Endodermal cell (in vitro differentiated cells): ENCODE measurements around the gene CCDC170. TPM values are rescaled to one million over a fixed set of nuclear protein-coding genes. Genes with fewer than 3 reads are reported as not detected.

Experiments used
- DNase-seq: peaks from one replicate; pipeline ENCODE4 v3.0.0-alpha.2; 2017
- H3K27ac ChIP-seq: 2 replicates; pipeline ENCODE4 v1.5.1; 2013; ENCODE audit warnings: mild to moderate bottlenecking, low read depth, low read length, moderate library complexity
- H3K27me3 ChIP-seq: 2 replicates; pipeline ENCODE4 v1.6.1; 2013; ENCODE audit warnings: mild to moderate bottlenecking, low read length, moderate library complexity; ENCODE audit not compliant: insufficient read depth, control insufficient read depth, poor library complexity, severe bottlenecking
- H3K36me3 ChIP-seq: 2 replicates; pipeline ENCODE4 v1.7.0; 2013; ENCODE audit warnings: mild to moderate bottlenecking, low read length, moderate library complexity; ENCODE audit not compliant: control insufficient read depth, insufficient read depth
- H3K4me1 ChIP-seq: one replicate; pipeline ENCODE4 v1.7.0; 2013; ENCODE audit warnings: low read length; ENCODE audit not compliant: control insufficient read depth, insufficient read depth
- H3K4me3 ChIP-seq: 2 replicates; pipeline ENCODE4 v1.5.1; 2013; ENCODE audit warnings: mild to moderate bottlenecking, low read length, moderate library complexity
- H3K9ac ChIP-seq: 2 replicates; pipeline ENCODE4 v1.6.1; 2013; ENCODE audit warnings: mild to moderate bottlenecking, low read length, moderate library complexity; ENCODE audit not compliant: poor library complexity, severe bottlenecking; ENCODE audit errors: extremely low read depth
- H3K9me3 ChIP-seq: 2 replicates; pipeline ENCODE4 v1.6.1; 2013; ENCODE audit warnings: mild to moderate bottlenecking, low read length, moderate library complexity; ENCODE audit not compliant: control insufficient read depth
- H3K27ac Mint-ChIP-seq: 2 replicates; pipeline ENCODE4 v1.8.0; 2020; ENCODE audit warnings: mixed read lengths
- H3K27me3 Mint-ChIP-seq: 2 replicates; pipeline ENCODE4 v1.8.0; 2021; ENCODE audit warnings: mild to moderate bottlenecking, mixed read lengths; ENCODE audit not compliant: insufficient read depth
- H3K36me3 Mint-ChIP-seq: 2 replicates; pipeline ENCODE4 v1.8.0; 2020; ENCODE audit warnings: low read depth, mixed read lengths
- H3K4me1 Mint-ChIP-seq: 2 replicates; pipeline ENCODE4 v1.8.0; 2020; ENCODE audit warnings: mixed read lengths
- H3K4me3 Mint-ChIP-seq: 2 replicates; pipeline ENCODE4 v1.8.0; 2020; ENCODE audit warnings: mild to moderate bottlenecking, moderate library complexity, mixed read lengths
- H3K9me3 Mint-ChIP-seq: 2 replicates; pipeline ENCODE4 v1.8.0; 2020; ENCODE audit warnings: mild to moderate bottlenecking, mixed read lengths
- WGBS, 2 experiments: methylation state at CpG; one replicate each; pipeline versions ENCODE4 v1.1.5 to v1.1.7; 2013; ENCODE audit warnings: missing lambda C conversion rate in 2 of 2, mixed read lengths in 1 of 2; ENCODE audit not compliant: insufficient coverage in 1 of 2, insufficient read length in 1 of 2; 5-methylcytosine and 5-hydroxymethylcytosine counted together
- total RNA-seq, 2 donors: library from RNA; stranded (reverse); fragmentation: NEBNext Ultra II Directional in 1 of 2; extraction: Animal tissue kit (Norgen Biotek cat#: 25700) in 1 of 2; gene quantifications; 2 replicates in 1 of 2; 3 replicates in 1 of 2; pipeline ENCODE4 v1.2.1, GENCODE V29; 2021
- TF ChIP-seq, protein P1 (sequence below): fragments of 200-600 bp; sonication (generic); conservative IDR thresholded peaks from 2 replicates; pipeline ENCODE4 v1.5.0; 2021; ENCODE audit warnings: antibody characterized with exemption, mild to moderate bottlenecking

Gene CCDC170
- total RNA-seq, 2 donors from 2014 or later, result 2.2 to 4.1 TPM

- Histone ChIP-seq H3K9me3 (peaks cover 16% of the 10 kb centered on the region), H3K4me1 (no peaks in the 10 kb centered on the region), H3K4me3 (no peak overlapping the region), H3K9ac (no peak overlapping the region), H3K27me3 (no peaks in the 10 kb centered on the region), H3K36me3 (no peaks in the 10 kb centered on the region), H3K27ac (no peak overlapping the region)
- H3K4me1 Mint-ChIP-seq, result no peaks in the 10 kb centered on the region
- TF ChIP-seq, protein P1, sequence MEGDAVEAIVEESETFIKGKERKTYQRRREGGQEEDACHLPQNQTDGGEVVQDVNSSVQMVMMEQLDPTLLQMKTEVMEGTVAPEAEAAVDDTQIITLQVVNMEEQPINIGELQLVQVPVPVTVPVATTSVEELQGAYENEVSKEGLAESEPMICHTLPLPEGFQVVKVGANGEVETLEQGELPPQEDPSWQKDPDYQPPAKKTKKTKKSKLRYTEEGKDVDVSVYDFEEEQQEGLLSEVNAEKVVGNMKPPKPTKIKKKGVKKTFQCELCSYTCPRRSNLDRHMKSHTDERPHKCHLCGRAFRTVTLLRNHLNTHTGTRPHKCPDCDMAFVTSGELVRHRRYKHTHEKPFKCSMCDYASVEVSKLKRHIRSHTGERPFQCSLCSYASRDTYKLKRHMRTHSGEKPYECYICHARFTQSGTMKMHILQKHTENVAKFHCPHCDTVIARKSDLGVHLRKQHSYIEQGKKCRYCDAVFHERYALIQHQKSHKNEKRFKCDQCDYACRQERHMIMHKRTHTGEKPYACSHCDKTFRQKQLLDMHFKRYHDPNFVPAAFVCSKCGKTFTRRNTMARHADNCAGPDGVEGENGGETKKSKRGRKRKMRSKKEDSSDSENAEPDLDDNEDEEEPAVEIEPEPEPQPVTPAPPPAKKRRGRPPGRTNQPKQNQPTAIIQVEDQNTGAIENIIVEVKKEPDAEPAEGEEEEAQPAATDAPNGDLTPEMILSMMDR, result no peak
- H3K27ac Mint-ChIP-seq, result no peak overlapping the region
- H3K27me3 Mint-ChIP-seq, result no peaks in the 10 kb centered on the region
- peaks cover 12% of the 10 kb centered on the region for H3K9me3 Mint-ChIP-seq
- H3K4me3 Mint-ChIP-seq, result no peak overlapping the region
- 91 to 98% methylated on average over 1 to 2 of the region's 3 CpGs for WGBS, 2 experiments
- H3K36me3 Mint-ChIP-seq, result peaks cover 12% of the 10 kb centered on the region
- DNase-seq, result no peak
Measured at GRCh38 chr6:151550618-151551017, 56.8 kb downstream of the CCDC170 start.

DNA sequence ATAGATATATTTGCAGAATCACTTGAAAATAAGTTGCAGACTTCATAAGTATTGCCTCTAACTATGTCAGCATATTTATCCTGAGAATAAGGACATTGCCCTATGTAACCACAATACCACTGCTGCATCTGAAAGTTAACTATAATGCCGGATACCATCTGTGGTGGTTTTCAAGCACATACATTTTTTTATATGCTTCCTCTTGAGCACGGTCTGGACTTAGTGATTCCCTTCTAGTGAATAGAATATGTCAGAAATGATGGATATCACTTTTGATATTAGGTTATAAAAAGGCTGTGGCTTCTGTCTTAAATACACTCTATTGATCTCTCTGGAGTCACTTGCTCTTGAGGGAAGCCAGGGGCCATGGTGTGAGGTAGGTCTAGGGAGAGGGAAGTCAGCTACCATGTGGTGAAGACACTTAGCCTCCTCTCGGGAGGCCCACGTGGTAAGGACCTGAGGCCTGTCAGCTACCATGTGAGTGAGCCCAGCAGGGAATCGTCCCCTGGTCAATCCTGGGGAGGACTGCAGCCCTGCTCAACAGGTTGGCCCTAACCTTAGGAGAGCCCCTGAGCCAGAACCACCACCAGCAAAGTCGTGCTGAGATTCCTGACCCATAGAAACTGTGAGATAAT lies 57.5 kb downstream of the CCDC170 start:
- no peak overlapping the region for H3K9ac ChIP-seq
- no peaks in the 10 kb centered on the region for H3K27me3 ChIP-seq
- DNase-seq, result no peak
- no peaks in the 10 kb centered on the region for H3K27me3 Mint-ChIP-seq
- H3K27ac Mint-ChIP-seq, result no peak overlapping the region
- no peaks in the 10 kb centered on the region for H3K36me3 ChIP-seq
- H3K4me1 Mint-ChIP-seq, result no peaks in the 10 kb centered on the region
- no peak overlapping the region for H3K4me3 ChIP-seq
- H3K36me3 Mint-ChIP-seq, result peaks cover 8% of the 10 kb centered on the region
- peaks cover 16% of the 10 kb centered on the region for H3K9me3 ChIP-seq
- peaks cover 12% of the 10 kb centered on the region for H3K9me3 Mint-ChIP-seq
- no peaks in the 10 kb centered on the region for H3K4me1 ChIP-seq
- 70 to 100% methylated on average over 4 to 6 of the region's 6 CpGs for WGBS, 2 experiments
- no peak overlapping the region for H3K27ac ChIP-seq
- H3K4me3 Mint-ChIP-seq, result no peak overlapping the region
- TF ChIP-seq, protein P1, result no peak

- Histone ChIP-seq H3K27ac (no peak overlapping the region), H3K4me3 (no peak overlapping the region), H3K36me3 (no peaks in the 10 kb centered on the region), H3K9me3 (peaks cover 21% of the 10 kb centered on the region), H3K9ac (no peak overlapping the region), H3K27me3 (no peaks in the 10 kb centered on the region), H3K4me1 (no peaks in the 10 kb centered on the region)
- 82% methylated on average over 1 of the region's 3 CpGs; no CpG with 5 or more reads in 1 of the 2 experiments for WGBS, 2 experiments
- peaks cover 20% of the 10 kb centered on the region for H3K9me3 Mint-ChIP-seq
- no peaks in the 10 kb centered on the region for H3K4me1 Mint-ChIP-seq
- DNase-seq, result no peak
- no peaks in the 10 kb centered on the region for H3K27me3 Mint-ChIP-seq
- H3K27ac Mint-ChIP-seq, result no peak overlapping the region
- TF ChIP-seq, protein P1, result no peak
- peaks cover 8% of the 10 kb centered on the region for H3K36me3 Mint-ChIP-seq
- no peak overlapping the region for H3K4me3 Mint-ChIP-seq
Measured at GRCh38 chr6:151553416-151554165, 59.8 kb downstream of the CCDC170 start.
